H1 (cell line): Measurements from ENCODE around the gene METTL5. TPM values are rescaled to one million over a fixed set of nuclear protein-coding genes. Genes with fewer than 3 reads are reported as not detected.

Experiments used
- CTCF ChIA-PET: fragments of 300-600 bp; sonication (Branson Sonifier 250); formaldehyde crosslinking; loops from one replicate; lab custom pipeline; 2021; ENCODE audit not compliant: partially characterized antibody; lab: Charles Lee
- POLR2A ChIA-PET: fragments of 300-600 bp; sonication (Branson Sonifier 250); formaldehyde crosslinking; loops from one replicate; lab custom pipeline; 2021; ENCODE audit warnings: inconsistent platforms; ENCODE audit not compliant: partially characterized antibody; lab: Charles Lee
- DNase-seq, 2 experiments: peaks; one replicate each; pipeline versions ENCODE4 v3.0.0 to v3.0.0-alpha.2; 2010 to 2022; ENCODE audit warnings: low spot score in 2 of 2, low read depth in 1 of 2, mixed read lengths in 1 of 2
- FAIRE-seq: peaks from 2 replicates; lab custom pipeline; 2011; peaks lifted over from hg19 to GRCh38; lab: Jason Lieb, UNC
- H2AFZ ChIP-seq: 2 replicates; pipeline ENCODE4 v1.8.1; 2012; ENCODE audit warnings: low read length, inconsistent platforms
- H2AK5ac ChIP-seq: 2 replicates; pipeline ENCODE4 v1.6.1; 2013; ENCODE audit warnings: low read depth, low read length
- H2BK120ac ChIP-seq: replicated peaks from 2 replicates; pipeline ENCODE3; 2013; ENCODE audit warnings: low read depth, low read length, inconsistent platforms
- H2BK12ac ChIP-seq: 2 replicates; pipeline ENCODE4 v1.6.1; 2013; ENCODE audit warnings: low read depth, low read length
- H2BK15ac ChIP-seq: 2 replicates; pipeline ENCODE4 v1.6.1; 2013; ENCODE audit warnings: low read length
- H2BK20ac ChIP-seq: 2 replicates; pipeline ENCODE4 v1.6.1; 2013; ENCODE audit warnings: low read length
- H2BK5ac ChIP-seq: 2 replicates; pipeline ENCODE4 v1.6.1; 2013; ENCODE audit warnings: low read depth, low read length
- H3K14ac ChIP-seq: 2 replicates; pipeline ENCODE4 v1.6.1; 2013; ENCODE audit warnings: inconsistent platforms; ENCODE audit not compliant: insufficient read length
- H3K18ac ChIP-seq: 2 replicates; pipeline ENCODE4 v1.6.1; 2013; ENCODE audit warnings: low read length; ENCODE audit errors: extremely low read depth
- H3K23ac ChIP-seq: 2 replicates; pipeline ENCODE4 v1.6.1; 2013; ENCODE audit warnings: inconsistent platforms; ENCODE audit not compliant: insufficient read length
- H3K23me2 ChIP-seq: 2 replicates; pipeline ENCODE4 v1.6.1; 2013; ENCODE audit warnings: low read depth, low read length
- H3K27ac ChIP-seq: 2 replicates; pipeline ENCODE4 v1.6.1; 2011; ENCODE audit warnings: low read depth, low read length, inconsistent platforms
- H3K27me3 ChIP-seq, 4 experiments: replicated peaks in 1 of 4; 1 replicate in 1 of 4; 2 replicates in 3 of 4; pipeline versions ENCODE4 v1.6.1 to v1.8.1; 2011 to 2013; ENCODE audit warnings: low read length in 3 of 4, mild to moderate bottlenecking in 3 of 4, inconsistent platforms in 2 of 4, mixed read lengths in 2 of 4, moderate library complexity in 1 of 4; ENCODE audit not compliant: control insufficient read depth in 3 of 4, insufficient read depth in 3 of 4; ENCODE audit errors: extremely low read depth in 1 of 4
- H3K36me3 ChIP-seq, 4 experiments: 2 replicates each; pipeline versions ENCODE4 v1.6.1 to v1.8.1; 2011 to 2013; ENCODE audit warnings: mild to moderate bottlenecking in 4 of 4, low read length in 3 of 4, moderate library complexity in 2 of 4, control low read depth in 1 of 4, inconsistent platforms in 1 of 4; ENCODE audit not compliant: insufficient read depth in 4 of 4, control insufficient read depth in 2 of 4
- H3K4ac ChIP-seq: replicated peaks from 2 replicates; pipeline ENCODE3; 2013; ENCODE audit warnings: low read length, low read depth, mixed read lengths, inconsistent platforms; ENCODE audit not compliant: insufficient read length
- H3K4me1 ChIP-seq, 4 experiments: replicated peaks in 1 of 4; 1 replicate in 1 of 4; 2 replicates in 3 of 4; pipeline versions ENCODE4 v1.6.1 to v1.8.1; 2011 to 2013; ENCODE audit warnings: low read length in 3 of 4, inconsistent platforms in 2 of 4, mixed read lengths in 1 of 4; ENCODE audit not compliant: insufficient read depth in 4 of 4, control insufficient read depth in 3 of 4
- H3K4me2 ChIP-seq, 2 experiments: 2 replicates each; pipeline versions ENCODE4 v1.6.1 to v1.8.1; 2011 to 2013; ENCODE audit warnings: low read depth in 2 of 2, low read length in 2 of 2, control low read depth in 1 of 2, inconsistent platforms in 1 of 2, mild to moderate bottlenecking in 1 of 2; ENCODE audit not compliant: insufficient read depth in 1 of 2
- H3K4me3 ChIP-seq, 4 experiments: fragments of 200-600, 300-600 bp in 1 of 4; sonication (generic), shearing (Covaris generic), sonication (Bioruptor Twin) in 1 of 4; 2 replicates each; pipeline versions ENCODE4 v1.5.1 to v1.8.1; 2011 to 2016; ENCODE audit warnings: low read length in 4 of 4, low read depth in 3 of 4, control low read depth in 2 of 4, inconsistent platforms in 2 of 4, mild to moderate bottlenecking in 2 of 4, mixed read lengths in 1 of 4, moderate library complexity in 1 of 4; ENCODE audit not compliant: insufficient read depth in 2 of 4; ENCODE audit errors: extremely low read depth in 1 of 4
- H3K56ac ChIP-seq: replicated peaks from 2 replicates; pipeline ENCODE3; 2013; ENCODE audit warnings: low read depth, mild to moderate bottlenecking, mixed read lengths, low read length, inconsistent platforms; ENCODE audit not compliant: insufficient read length
- H3K79me1 ChIP-seq: 2 replicates; pipeline ENCODE4 v1.6.1; 2013; ENCODE audit warnings: low read depth, low read length, control low read depth
- H3K79me2 ChIP-seq, 2 experiments: 2 replicates each; pipeline versions ENCODE4 v1.6.1 to v1.8.1; 2012 to 2013; ENCODE audit warnings: low read length in 2 of 2, mild to moderate bottlenecking in 2 of 2, inconsistent platforms in 1 of 2; ENCODE audit not compliant: insufficient read depth in 2 of 2, control insufficient read depth in 1 of 2
- H3K9ac ChIP-seq, 4 experiments: replicated peaks in 1 of 4; 1 replicate in 1 of 4; 2 replicates in 3 of 4; pipeline versions ENCODE4 v1.6.1 to v1.8.1; 2011 to 2013; ENCODE audit warnings: low read depth in 3 of 4, low read length in 3 of 4, control low read depth in 2 of 4, mild to moderate bottlenecking in 2 of 4, moderate library complexity in 2 of 4, inconsistent platforms in 1 of 4; ENCODE audit errors: extremely low read depth in 1 of 4
- H3K9me3 ChIP-seq, 2 experiments: 2 replicates each; pipeline versions ENCODE4 v1.6.1 to v1.8.1; 2012 to 2013; ENCODE audit warnings: mild to moderate bottlenecking in 2 of 2, moderate library complexity in 2 of 2, control low read depth in 1 of 2, inconsistent platforms in 1 of 2, low read depth in 1 of 2, low read length in 1 of 2, mixed read lengths in 1 of 2; ENCODE audit not compliant: insufficient read depth in 2 of 2
- H4K20me1 ChIP-seq, 2 experiments: replicated peaks in 1 of 2; 2 replicates each; pipeline versions ENCODE3 to v1.8.1; 2011 to 2013; ENCODE audit warnings: inconsistent platforms in 2 of 2, low read length in 2 of 2, mild to moderate bottlenecking in 1 of 2; ENCODE audit not compliant: insufficient read depth in 2 of 2, control insufficient read depth in 1 of 2
- H4K5ac ChIP-seq: 2 replicates; pipeline ENCODE4 v1.6.1; 2013; ENCODE audit warnings: low read length, low read depth, mixed read lengths, inconsistent platforms; ENCODE audit not compliant: insufficient read length
- H4K8ac ChIP-seq: 2 replicates; pipeline ENCODE4 v1.8.0; 2013; ENCODE audit warnings: mild to moderate bottlenecking, moderate library complexity, low read length, inconsistent platforms; ENCODE audit not compliant: insufficient read depth; ENCODE audit errors: extremely low read depth
- H4K91ac ChIP-seq: replicated peaks from 2 replicates; pipeline ENCODE3; 2013; ENCODE audit warnings: low read length, mixed read lengths, inconsistent platforms; ENCODE audit not compliant: insufficient read length
- BCL11A ChIP-seq, 2 experiments: IDR thresholded peaks; one replicate each; pipeline ENCODE4 v1.6.1; 2011; ENCODE audit warnings: low read depth in 2 of 2, low read length in 2 of 2, mild to moderate bottlenecking in 2 of 2
- SAP30 ChIP-seq: fragments of 300-600 bp; sonication (generic); IDR thresholded peaks from 2 replicates; pipeline ENCODE4 v1.7.1; 2012; ENCODE audit warnings: low read length, moderate library complexity, mild to moderate bottlenecking, inconsistent platforms; ENCODE audit not compliant: insufficient read depth, insufficient replicate concordance
- SIN3A ChIP-seq, 2 experiments: IDR thresholded peaks in 1 of 2; conservative IDR thresholded peaks in 1 of 2; 2 replicates each; pipeline ENCODE4 v1.6.1; 2011 to 2012; ENCODE audit warnings: low read length in 2 of 2, improper control_type of control experiment in 1 of 2, low read depth in 1 of 2, mild to moderate bottlenecking in 1 of 2
- WGBS, 2 experiments: shearing (Covaris generic) in 1 of 2; methylation state at CpG; one replicate each; pipeline versions ENCODE4 v1.1.6 to v1.1.7; 2013 to 2015; ENCODE audit warnings: low lambda C conversion rate in 2 of 2, mixed read lengths in 2 of 2, inconsistent platforms in 1 of 2, low coverage in 1 of 2, missing lambda C conversion rate in 1 of 2; ENCODE audit not compliant: insufficient replicate concordance in 2 of 2, insufficient coverage in 1 of 2, insufficient read length in 1 of 2; ENCODE audit errors: extremely low coverage in 1 of 2, missing lambda C conversion rate in 1 of 2; 5-methylcytosine and 5-hydroxymethylcytosine counted together
- polyA plus RNA-seq, 7 experiments: library from polyadenylated mRNA; depleted of rRNA in 3 of 7; stranded (reverse) in 5 of 7; unstranded in 2 of 7; fragments of >200 nt in 5 of 7; fragments of 200-250 nt in 2 of 7; gene quantifications; 1 replicate in 5 of 7; 2 replicates in 1 of 7; 4 replicates in 1 of 7; pipeline versions ENCODE4 v1.2.1 to v1.2.3, GENCODE V29; 2011 to 2013; ENCODE audit warnings: missing spikeins in 2 of 7, mixed read lengths in 2 of 7
- total RNA-seq: library from RNA; stranded (reverse); fragmentation: NEBNext Ultra II Directional; extraction: Animal tissue kit (Norgen Biotek cat#: 25700); gene quantifications from 2 replicates; pipeline ENCODE4 v1.2.1, GENCODE V29; 2021

Gene METTL5
- total and polyA plus RNA-seq, 2 of the 8 experiments (the other 6 are each of a cell fraction or from before 2014, with no cell fraction given), result 34.5 to 74.1 TPM

DNA sequence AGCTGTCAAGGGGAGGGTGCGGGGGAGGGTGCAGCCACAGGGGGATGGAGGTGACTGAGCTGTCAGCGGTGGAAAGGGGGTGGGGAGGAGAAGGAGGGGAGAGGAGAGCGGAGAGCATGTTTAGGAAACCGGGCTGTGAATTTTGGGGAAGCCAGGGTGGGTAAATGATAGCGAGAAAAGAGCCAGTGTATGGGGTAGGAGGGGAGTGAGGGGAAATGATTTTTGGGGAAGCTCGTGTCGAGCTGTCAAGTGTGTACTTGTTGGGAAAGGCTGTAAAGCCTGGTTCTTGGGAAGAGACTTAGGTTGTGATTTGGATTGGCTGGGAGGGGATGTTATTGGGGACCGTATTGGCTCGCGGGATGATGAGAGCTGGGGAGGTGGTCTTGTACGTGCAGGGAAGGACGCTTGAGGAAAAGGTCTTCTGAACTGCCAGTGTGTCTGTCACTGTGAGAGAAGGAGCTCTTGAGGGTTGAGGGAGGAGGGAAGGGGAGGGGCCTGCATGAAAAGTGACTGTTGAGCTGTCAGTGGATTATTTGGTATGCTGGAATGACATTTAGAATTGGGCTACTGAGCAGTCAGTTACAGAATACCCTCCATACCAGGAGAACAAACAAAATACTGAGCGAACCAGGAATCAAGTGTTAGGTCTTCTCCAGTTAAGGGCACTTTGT lies 3.6 kb upstream of the METTL5 start:
- Histone ChIP-seq H4K5ac (no peak overlapping the region), H2AFZ (no peak overlapping the region), H2BK12ac (no peak overlapping the region), H3K36me3 (no peaks in the 10 kb centered on the region; a peak in 1 of 8 replicates), H3K23me2 (peaks cover 13% of the 10 kb centered on the region), H3K79me1 (peaks cover 4% of the 10 kb centered on the region), H4K20me1 (peaks cover 8 to 13% of the 10 kb centered on the region in 2 experiments), H3K4me2 (peak overlapping the region; percentile 89 to 95), H2BK15ac (no peak overlapping the region), H3K9me3 (no peaks in the 10 kb centered on the region), H3K14ac (no peak overlapping the region), H2BK20ac (no peak overlapping the region), H3K23ac (no peak overlapping the region), H3K79me2 (peaks cover 0 to 49% of the 10 kb centered on the region in 2 experiments; a peak in 2 of 4 replicates), H2BK120ac (no peak overlapping the region), H3K56ac (no peak overlapping the region), H2AK5ac (no peak overlapping the region), H3K4me3 (peak overlapping the region; percentile 76 to 92 (median 80)), H3K18ac (no peak overlapping the region), H3K9ac (no peak overlapping the region), H3K4me1 (peaks cover 0 to 10% (median 3%) of the 10 kb centered on the region in 4 experiments; a peak in 4 of 7 replicates), H3K27me3 (no peaks in the 10 kb centered on the region), H3K27ac (no peak overlapping the region), H2BK5ac (no peak overlapping the region), H4K8ac (no peak overlapping the region), H3K4ac (no peak overlapping the region), H4K91ac (no peak overlapping the region)
- POLR2A ChIA-PET, result interaction anchor here (1.0 to 2.3 kb wide), 6 partner anchors 8 to 244 kb away, joined by 3 to 7 read pairs (median 4); partner anchors contain the start of genes PPIG and SSB
- CTCF ChIA-PET, result interaction anchor here (0.6 to 1.6 kb wide), 4 partner anchors 13 to 658 kb away, joined by 3 to 9 read pairs (median 5); no protein-coding TSS in a partner anchor
- 11% methylated on average over 8 of the region's 13 CpGs; no CpG with 5 or more reads in 1 of the 2 experiments for WGBS, 2 experiments
- TF ChIP-seq SIN3A (conservative IDR thresholded peaks at IDR 0.05 in 1 of 2, IDR thresholded peaks at IDR 0.05 in 1 of 2; ENCODE audit: low read depth in 1 of 2, low read length in 2 of 2), result peak; percentile 56 to 78; a peak in 2 of 4 replicates
- TF ChIP-seq BCL11A (IDR thresholded peaks at IDR 0.05; ENCODE audit: low read depth in 2 of 2, low read length in 2 of 2), result no peak
- peak; percentile 96 for TF ChIP-seq SAP30
- no peak for DNase-seq
- FAIRE-seq, result no peak
